K562 (cell line): ENCODE data around the gene PRR7. TPM values are rescaled to one million over a fixed set of nuclear protein-coding genes. Genes with fewer than 3 reads are reported as not detected.

Experiments used
- CHD7 ChIP-seq: fragments of 200-600 bp; sonication (generic); IDR thresholded peaks from one replicate; pipeline ENCODE4 v1.6.1; 2012; ENCODE audit warnings: mild to moderate bottlenecking, low read depth, low read length, inconsistent platforms
- KHSRP ChIP-seq: fragments of 450-650 bp; IDR thresholded peaks from 2 replicates; pipeline ENCODE4 v1.6.1; 2017
- SLC30A9 ChIP-seq: fragments of 250-450 bp; sonication (Bioruptor Pico); IDR thresholded peaks from 2 replicates; pipeline ENCODE4 v1.8.0; 2022; ENCODE audit warnings: mild to moderate bottlenecking, moderate library complexity
- ZBTB17 ChIP-seq: fragments of 450-650 bp; formaldehyde crosslinking; IDR thresholded peaks from 2 replicates; pipeline ENCODE4 v1.4.0; 2020; ENCODE audit warnings: mild to moderate bottlenecking
- ZBTB49 ChIP-seq: sonication (generic); formaldehyde crosslinking; IDR thresholded peaks from 2 replicates; pipeline ENCODE4 v1.8.0; 2022; ENCODE audit warnings: missing genetic modification reagents, mild to moderate bottlenecking, borderline replicate concordance
- ZNF518B ChIP-seq: fragments of 250-450 bp; sonication (Bioruptor Pico); IDR thresholded peaks from 2 replicates; pipeline ENCODE4 v1.5.0; 2021; ENCODE audit warnings: mild to moderate bottlenecking, moderate library complexity
- ZNF766 ChIP-seq: fragments of 200-800 bp; sonication (Bioruptor generic); conservative IDR thresholded peaks from 2 replicates; pipeline ENCODE4 v1.6.1; 2016; ENCODE audit warnings: missing genetic modification characterization, missing compliant biosample characterization
- polyA plus RNA-seq, 8 experiments: library from polyadenylated mRNA; depleted of rRNA in 4 of 8; stranded (reverse) in 5 of 8; unstranded in 3 of 8; fragments of >200 nt; fragmentation: Nextera tagmentation in 2 of 8; fragmentation: Illumina TruSeq in 1 of 8; extraction: Ambion mirVana in 2 of 8; extraction: Trizol in 1 of 8; gene quantifications; 2 replicates each; pipeline versions ENCODE4 v1.2.1 to v1.2.3, GENCODE V29; 2011 to 2014; ENCODE audit warnings: inconsistent platforms in 1 of 8, missing spikeins in 1 of 8
- total RNA-seq, 7 experiments: library from RNA; depleted of rRNA in 6 of 7; stranded (reverse); fragments of >200 nt in 6 of 7; fragmentation: Illumina TruSeq in 2 of 7; extraction: Trizol in 2 of 7; gene quantifications; 2 replicates each; pipeline versions ENCODE4 v1.2.1 to v1.2.3, GENCODE V29; 2011 to 2021; ENCODE audit warnings: low replicate concordance in 1 of 7

PRR7 gene
- total and polyA plus RNA-seq, 9 of the 15 experiments (the other 6 are each of a cell fraction or from before 2014, with no cell fraction given): 0.80 to 11.3 (median 10.4) TPM; not detected in 4

- no peak for TF ChIP-seq CHD7
- TF ChIP-seq ZBTB49 (CRISPR knock-in tag): no peak
- no peak for TF ChIP-seq SLC30A9 (CRISPR knock-in tag)
- TF ChIP-seq ZNF518B: no peak
- no peak; the same call in 1 of the 2 replicates for TF ChIP-seq ZNF766 (CRISPR knock-in tag)
- TF ChIP-seq ZBTB17 (CRISPR knock-in tag): no peak
- TF ChIP-seq KHSRP: no peak
Measured at GRCh38 chr5:177478711-177479646, 32.4 kb downstream of the PRR7 start (continued).
